ENCODE results near the gene ERBIN. TPM values are rescaled to one million over a fixed set of nuclear protein-coding genes. Genes with fewer than 3 reads are reported as not detected.

Gene ERBIN
- polyA plus RNA-seq, 2 of the 4 experiments (the other 2 are of a cell fraction): 24.3 to 57.7 TPM

DNA sequence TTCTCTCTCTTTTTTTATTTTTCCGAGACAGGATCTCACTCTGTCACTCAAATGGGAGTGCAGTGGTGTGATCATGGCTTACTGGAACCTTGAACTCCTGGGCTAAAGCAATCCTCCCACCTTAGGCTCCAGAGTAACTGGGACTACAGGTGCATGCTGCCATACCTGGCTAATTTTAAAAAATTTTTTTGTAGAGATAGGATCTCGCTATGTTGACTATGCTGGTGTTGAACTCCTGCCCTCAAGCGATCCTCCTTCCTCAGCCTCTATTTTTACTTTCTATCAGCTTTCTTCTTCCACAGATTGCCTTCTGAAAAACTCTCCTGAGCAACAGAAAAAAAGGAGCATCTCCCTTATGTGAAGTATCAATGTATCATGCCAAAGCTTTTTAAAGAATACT is 14.1 kb upstream of the ERBIN start:
- ATAC-seq: no peak

DNA sequence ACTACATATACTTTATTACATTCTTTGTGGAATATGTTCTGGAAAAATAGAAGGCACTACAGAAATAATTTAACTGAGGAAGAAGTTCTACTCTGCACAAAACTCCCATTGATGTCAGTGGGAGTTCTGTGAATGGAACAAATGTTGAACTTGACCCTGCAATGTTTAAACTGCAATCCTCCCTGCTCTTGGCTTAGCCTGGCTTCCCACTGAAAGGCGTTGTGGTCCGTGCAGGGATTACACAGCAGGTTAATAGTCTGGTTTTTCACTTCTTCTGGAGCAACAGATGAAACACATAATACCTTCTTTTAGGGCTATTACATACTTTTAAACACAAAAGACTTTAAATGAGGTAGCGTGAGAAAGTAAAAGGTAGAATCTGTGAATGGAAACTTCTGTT is 12.9 kb upstream of the ERBIN start:
- no peak for FAIRE-seq
- ATAC-seq: peak; percentile 30 to 53; a peak in 2 of 6 replicates
- TF ChIP-seq, protein P1, sequence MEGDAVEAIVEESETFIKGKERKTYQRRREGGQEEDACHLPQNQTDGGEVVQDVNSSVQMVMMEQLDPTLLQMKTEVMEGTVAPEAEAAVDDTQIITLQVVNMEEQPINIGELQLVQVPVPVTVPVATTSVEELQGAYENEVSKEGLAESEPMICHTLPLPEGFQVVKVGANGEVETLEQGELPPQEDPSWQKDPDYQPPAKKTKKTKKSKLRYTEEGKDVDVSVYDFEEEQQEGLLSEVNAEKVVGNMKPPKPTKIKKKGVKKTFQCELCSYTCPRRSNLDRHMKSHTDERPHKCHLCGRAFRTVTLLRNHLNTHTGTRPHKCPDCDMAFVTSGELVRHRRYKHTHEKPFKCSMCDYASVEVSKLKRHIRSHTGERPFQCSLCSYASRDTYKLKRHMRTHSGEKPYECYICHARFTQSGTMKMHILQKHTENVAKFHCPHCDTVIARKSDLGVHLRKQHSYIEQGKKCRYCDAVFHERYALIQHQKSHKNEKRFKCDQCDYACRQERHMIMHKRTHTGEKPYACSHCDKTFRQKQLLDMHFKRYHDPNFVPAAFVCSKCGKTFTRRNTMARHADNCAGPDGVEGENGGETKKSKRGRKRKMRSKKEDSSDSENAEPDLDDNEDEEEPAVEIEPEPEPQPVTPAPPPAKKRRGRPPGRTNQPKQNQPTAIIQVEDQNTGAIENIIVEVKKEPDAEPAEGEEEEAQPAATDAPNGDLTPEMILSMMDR (IDR thresholded peaks at IDR 0.05): no peak
- TF ChIP-seq KDM1A (IDR thresholded peaks at IDR 0.05; ENCODE audit: low read depth) (no peak), GATA3 (IDR thresholded peaks at IDR 0.05; ENCODE audit: borderline replicate concordance) (no peak), ZSCAN20 (CRISPR knock-in tag; IDR thresholded peaks at IDR 0.05) (no peak), CHD2 (IDR thresholded peaks at IDR 0.05; ENCODE audit: low read length, partially characterized antibody) (no peak), FOSL2 (IDR thresholded peaks at IDR 0.05) (no peak), FOSL2 (CRISPR knock-in tag; IDR thresholded peaks at IDR 0.05) (no peak), HDAC2 (IDR thresholded peaks at IDR 0.05) (no peak), JUNB (IDR thresholded peaks at IDR 0.05) (no peak), ZFP36 (IDR thresholded peaks at IDR 0.05; ENCODE audit: borderline replicate concordance, partially characterized antibody) (no peak), ESRRA (IDR thresholded peaks at IDR 0.05; ENCODE audit: borderline replicate concordance, low read length) (no peak), NFE2L2 (conservative IDR thresholded peaks at IDR 0.05; ENCODE audit: low read length) (no peak), ZC3H11A (IDR thresholded peaks at IDR 0.05) (no peak)
- TF ChIP-seq, protein P2, sequence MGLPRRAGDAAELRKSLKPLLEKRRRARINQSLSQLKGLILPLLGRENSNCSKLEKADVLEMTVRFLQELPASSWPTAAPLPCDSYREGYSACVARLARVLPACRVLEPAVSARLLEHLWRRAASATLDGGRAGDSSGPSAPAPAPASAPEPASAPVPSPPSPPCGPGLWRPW (IDR thresholded peaks at IDR 0.05): no peak
- TF ChIP-seq, protein P3, sequence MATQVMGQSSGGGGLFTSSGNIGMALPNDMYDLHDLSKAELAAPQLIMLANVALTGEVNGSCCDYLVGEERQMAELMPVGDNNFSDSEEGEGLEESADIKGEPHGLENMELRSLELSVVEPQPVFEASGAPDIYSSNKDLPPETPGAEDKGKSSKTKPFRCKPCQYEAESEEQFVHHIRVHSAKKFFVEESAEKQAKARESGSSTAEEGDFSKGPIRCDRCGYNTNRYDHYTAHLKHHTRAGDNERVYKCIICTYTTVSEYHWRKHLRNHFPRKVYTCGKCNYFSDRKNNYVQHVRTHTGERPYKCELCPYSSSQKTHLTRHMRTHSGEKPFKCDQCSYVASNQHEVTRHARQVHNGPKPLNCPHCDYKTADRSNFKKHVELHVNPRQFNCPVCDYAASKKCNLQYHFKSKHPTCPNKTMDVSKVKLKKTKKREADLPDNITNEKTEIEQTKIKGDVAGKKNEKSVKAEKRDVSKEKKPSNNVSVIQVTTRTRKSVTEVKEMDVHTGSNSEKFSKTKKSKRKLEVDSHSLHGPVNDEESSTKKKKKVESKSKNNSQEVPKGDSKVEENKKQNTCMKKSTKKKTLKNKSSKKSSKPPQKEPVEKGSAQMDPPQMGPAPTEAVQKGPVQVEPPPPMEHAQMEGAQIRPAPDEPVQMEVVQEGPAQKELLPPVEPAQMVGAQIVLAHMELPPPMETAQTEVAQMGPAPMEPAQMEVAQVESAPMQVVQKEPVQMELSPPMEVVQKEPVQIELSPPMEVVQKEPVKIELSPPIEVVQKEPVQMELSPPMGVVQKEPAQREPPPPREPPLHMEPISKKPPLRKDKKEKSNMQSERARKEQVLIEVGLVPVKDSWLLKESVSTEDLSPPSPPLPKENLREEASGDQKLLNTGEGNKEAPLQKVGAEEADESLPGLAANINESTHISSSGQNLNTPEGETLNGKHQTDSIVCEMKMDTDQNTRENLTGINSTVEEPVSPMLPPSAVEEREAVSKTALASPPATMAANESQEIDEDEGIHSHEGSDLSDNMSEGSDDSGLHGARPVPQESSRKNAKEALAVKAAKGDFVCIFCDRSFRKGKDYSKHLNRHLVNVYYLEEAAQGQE (IDR thresholded peaks at IDR 0.05): no peak
- TF ChIP-seq, protein P4, sequence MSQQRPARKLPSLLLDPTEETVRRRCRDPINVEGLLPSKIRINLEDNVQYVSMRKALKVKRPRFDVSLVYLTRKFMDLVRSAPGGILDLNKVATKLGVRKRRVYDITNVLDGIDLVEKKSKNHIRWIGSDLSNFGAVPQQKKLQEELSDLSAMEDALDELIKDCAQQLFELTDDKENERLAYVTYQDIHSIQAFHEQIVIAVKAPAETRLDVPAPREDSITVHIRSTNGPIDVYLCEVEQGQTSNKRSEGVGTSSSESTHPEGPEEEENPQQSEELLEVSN (IDR thresholded peaks at IDR 0.05; ENCODE audit: borderline replicate concordance, low read depth): no peak
- TF ChIP-seq, protein P5, sequence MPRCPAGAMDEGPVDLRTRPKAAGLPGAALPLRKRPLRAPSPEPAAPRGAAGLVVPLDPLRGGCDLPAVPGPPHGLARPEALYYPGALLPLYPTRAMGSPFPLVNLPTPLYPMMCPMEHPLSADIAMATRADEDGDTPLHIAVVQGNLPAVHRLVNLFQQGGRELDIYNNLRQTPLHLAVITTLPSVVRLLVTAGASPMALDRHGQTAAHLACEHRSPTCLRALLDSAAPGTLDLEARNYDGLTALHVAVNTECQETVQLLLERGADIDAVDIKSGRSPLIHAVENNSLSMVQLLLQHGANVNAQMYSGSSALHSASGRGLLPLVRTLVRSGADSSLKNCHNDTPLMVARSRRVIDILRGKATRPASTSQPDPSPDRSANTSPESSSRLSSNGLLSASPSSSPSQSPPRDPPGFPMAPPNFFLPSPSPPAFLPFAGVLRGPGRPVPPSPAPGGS (IDR thresholded peaks at IDR 0.05): no peak
- TF ChIP-seq, protein P6, sequence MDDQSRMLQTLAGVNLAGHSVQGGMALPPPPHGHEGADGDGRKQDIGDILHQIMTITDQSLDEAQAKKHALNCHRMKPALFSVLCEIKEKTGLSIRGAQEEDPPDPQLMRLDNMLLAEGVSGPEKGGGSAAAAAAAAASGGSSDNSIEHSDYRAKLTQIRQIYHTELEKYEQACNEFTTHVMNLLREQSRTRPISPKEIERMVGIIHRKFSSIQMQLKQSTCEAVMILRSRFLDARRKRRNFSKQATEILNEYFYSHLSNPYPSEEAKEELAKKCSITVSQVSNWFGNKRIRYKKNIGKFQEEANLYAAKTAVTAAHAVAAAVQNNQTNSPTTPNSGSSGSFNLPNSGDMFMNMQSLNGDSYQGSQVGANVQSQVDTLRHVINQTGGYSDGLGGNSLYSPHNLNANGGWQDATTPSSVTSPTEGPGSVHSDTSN (IDR thresholded peaks at IDR 0.05): no peak

More for the DNA sequence above, 14.1 kb upstream of the ERBIN start:
- H3K4me1 ChIP-seq: peaks cover 6% of the 10 kb centered on the region
- H3K4me2 ChIP-seq: no peak overlapping the region
- H3K4me3 ChIP-seq: no peak overlapping the region
- H3K9me3 ChIP-seq: no peaks in the 10 kb centered on the region
- FAIRE-seq (no peak), DNase-seq (ENCODE audit: low read depth in 1 of 2, low spot score in 1 of 2) (no peak)
- CTCF ChIA-PET: interaction anchor here (0.6 to 1.5 kb wide), 4 partner anchors 9 to 1006 kb away, joined by 3 to 4 read pairs (median 3); no protein-coding TSS in a partner anchor
- 84% methylated on average over 3 of the region's 3 CpGs for WGBS (ENCODE audit: missing lambda C conversion rate)
- no peak for TF ChIP-seq HOXA7 (CRISPR knock-in tag; IDR thresholded peaks at IDR 0.05)
- TF ChIP-seq, protein P1 (IDR thresholded peaks at IDR 0.05): no peak
- TF ChIP-seq GATA3 (IDR thresholded peaks at IDR 0.05; ENCODE audit: borderline replicate concordance): no peak
- TF ChIP-seq, protein P7, sequence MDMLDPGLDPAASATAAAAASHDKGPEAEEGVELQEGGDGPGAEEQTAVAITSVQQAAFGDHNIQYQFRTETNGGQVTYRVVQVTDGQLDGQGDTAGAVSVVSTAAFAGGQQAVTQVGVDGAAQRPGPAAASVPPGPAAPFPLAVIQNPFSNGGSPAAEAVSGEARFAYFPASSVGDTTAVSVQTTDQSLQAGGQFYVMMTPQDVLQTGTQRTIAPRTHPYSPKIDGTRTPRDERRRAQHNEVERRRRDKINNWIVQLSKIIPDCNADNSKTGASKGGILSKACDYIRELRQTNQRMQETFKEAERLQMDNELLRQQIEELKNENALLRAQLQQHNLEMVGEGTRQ (IDR thresholded peaks at IDR 0.05): no peak
- TF ChIP-seq PHF8 (IDR thresholded peaks at IDR 0.05; ENCODE audit: borderline replicate concordance, low read depth): no peak
- TF ChIP-seq JUN (IDR thresholded peaks at IDR 0.05): no peak
- TF ChIP-seq HOXB5 (CRISPR knock-in tag; IDR thresholded peaks at IDR 0.05): no peak
- TF ChIP-seq KDM5A (IDR thresholded peaks at IDR 0.05): no peak
- TF ChIP-seq EP300 (IDR thresholded peaks at IDR 0.05): no peak
- TF ChIP-seq, protein P8, sequence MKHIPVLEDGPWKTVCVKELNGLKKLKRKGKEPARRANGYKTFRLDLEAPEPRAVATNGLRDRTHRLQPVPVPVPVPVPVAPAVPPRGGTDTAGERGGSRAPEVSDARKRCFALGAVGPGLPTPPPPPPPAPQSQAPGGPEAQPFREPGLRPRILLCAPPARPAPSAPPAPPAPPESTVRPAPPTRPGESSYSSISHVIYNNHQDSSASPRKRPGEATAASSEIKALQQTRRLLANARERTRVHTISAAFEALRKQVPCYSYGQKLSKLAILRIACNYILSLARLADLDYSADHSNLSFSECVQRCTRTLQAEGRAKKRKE (CRISPR knock-in tag; IDR thresholded peaks at IDR 0.05; ENCODE audit: low read depth): no peak
- no peak overlapping the region for H3K27ac ChIP-seq
- POLR2A ChIA-PET: no interaction called here

More for the DNA sequence above, 12.9 kb upstream of the ERBIN start:
- no peak overlapping the region for H3K27ac ChIP-seq
- ChIA-PET CTCF (interaction anchor here (0.6 to 1.0 kb wide), 2 partner anchors 11 to 113 kb away, joined by 3 read pairs; no protein-coding TSS in a partner anchor), POLR2A (no interaction called here)
- DNase-seq (ENCODE audit: low read depth in 1 of 2, low spot score in 1 of 2): no peak
- WGBS (ENCODE audit: missing lambda C conversion rate): 64% methylated on average over 3 of the region's 3 CpGs
- H3K4me3 ChIP-seq: no peak overlapping the region
- peaks cover 6% of the 10 kb centered on the region for H3K4me1 ChIP-seq
- H3K9me3 ChIP-seq: no peaks in the 10 kb centered on the region
- no peak overlapping the region for H3K4me2 ChIP-seq

Data from A549 (cell line).